GM12878 (cell line): ENCODE data around the gene JAG2. TPM values are rescaled to one million over a fixed set of nuclear protein-coding genes. Genes with fewer than 3 reads are reported as not detected.

Experiments used
- ATAC-seq: fragments of 200-7000 bp; cut with Tn5 transposase; 3 replicates; pipeline ENCODE4 v1.9.1; 2020; ENCODE audit warnings: mild to moderate bottlenecking, moderate library complexity
- BruUV-seq: library from RNA; stranded (reverse); fragments of 400-500 nt; replicated peaks from 2 replicates; lab custom pipeline; 2021; lab: Mats Ljungman, UMichigan
- CTCF ChIA-PET: fragments of 300-600 bp; sonication (Branson Sonifier 250); formaldehyde crosslinking; extraction: SDS; loops from one replicate; lab custom pipeline; 2021; ENCODE audit warnings: inconsistent platforms; lab: Yijun Ruan, JAX
- POLR2A ChIA-PET: fragments of 350-600 bp; formaldehyde crosslinking; extraction: SDS; loops from one replicate; lab custom pipeline; 2021; ENCODE audit warnings: inconsistent platforms; lab: Charles Lee
- RAD21 ChIA-PET: fragments of 300-600 bp; sonication (Branson Sonifier 250); formaldehyde crosslinking; loops from one replicate; lab custom pipeline; 2023; ENCODE audit warnings: antibody characterized with exemption; ENCODE audit not compliant: unreplicated experiment; lab: Charles Lee
- SMC1A ChIA-PET: fragments of 300-600 bp; sonication (Branson Sonifier 250); formaldehyde crosslinking; loops from one replicate; lab custom pipeline; 2023; ENCODE audit not compliant: unreplicated experiment, uncharacterized antibody; lab: Charles Lee
- DNase-seq: peaks from one replicate; pipeline ENCODE4 v3.0.0-alpha.2; 2011; ENCODE audit warnings: low read depth, low spot score
- FAIRE-seq: peaks from 3 replicates; lab custom pipeline; 2011; peaks lifted over from hg19 to GRCh38; lab: Jason Lieb, UNC
- H2AFZ ChIP-seq: 2 replicates; pipeline ENCODE4 v1.6.0; 2011; ENCODE audit warnings: low read depth, low read length, control low read depth; ENCODE audit not compliant: control insufficient read depth
- H3K27ac ChIP-seq: 2 replicates; pipeline ENCODE4 v1.5.1; 2011; ENCODE audit warnings: control low read depth; ENCODE audit not compliant: control insufficient read depth, insufficient read depth
- H3K27me3 ChIP-seq, 2 experiments: replicated peaks in 1 of 2; 2 replicates each; pipeline versions ENCODE4 v1.6.0 to v1.6.1; 2011; ENCODE audit warnings: low read length in 1 of 2; ENCODE audit not compliant: control insufficient read depth in 2 of 2, insufficient read depth in 2 of 2
- H3K36me3 ChIP-seq, 2 experiments: 2 replicates each; pipeline ENCODE4 v1.5.1; 2011; ENCODE audit warnings: low read length in 1 of 2; ENCODE audit not compliant: control insufficient read depth in 2 of 2, insufficient read depth in 2 of 2
- H3K4me1 ChIP-seq: 2 replicates; pipeline ENCODE4 v1.6.1; 2011; ENCODE audit warnings: mild to moderate bottlenecking, low read length, moderate library complexity, mixed read lengths; ENCODE audit not compliant: control insufficient read depth, insufficient read depth
- H3K4me2 ChIP-seq: 2 replicates; pipeline ENCODE4 v1.6.0; 2011; ENCODE audit warnings: control low read depth; ENCODE audit not compliant: control insufficient read depth, insufficient read depth
- H3K4me3 ChIP-seq: fragments of 200-600 bp; sonication (generic); 2 replicates; pipeline ENCODE4 v1.5.1; 2016
- H3K79me2 ChIP-seq: 2 replicates; pipeline ENCODE4 v1.6.0; 2011; ENCODE audit warnings: low read length; ENCODE audit not compliant: control insufficient read depth, insufficient read depth
- H3K9ac ChIP-seq: 2 replicates; pipeline ENCODE4 v1.8.0; 2011; ENCODE audit warnings: low read length, control low read depth, mixed read lengths; ENCODE audit not compliant: control insufficient read depth, insufficient read depth
- H3K9me3 ChIP-seq: replicated peaks from 3 replicates; pipeline ENCODE4 v1.5.1; 2011; ENCODE audit warnings: mild to moderate bottlenecking, low read length; ENCODE audit not compliant: control insufficient read depth, insufficient read depth
- H4K20me1 ChIP-seq: 2 replicates; pipeline ENCODE4 v1.6.0; 2011; ENCODE audit not compliant: control insufficient read depth, insufficient read depth
- POLR2A ChIP-seq: IDR thresholded peaks from 2 replicates; pipeline ENCODE4 v1.6.1; 2011; ENCODE audit warnings: low read depth, mild to moderate bottlenecking, low read length
- SIN3A ChIP-seq: IDR thresholded peaks from 2 replicates; pipeline ENCODE4 v1.6.1; 2012; ENCODE audit warnings: low read depth, low read length, improper control_type of control experiment
- YY1 ChIP-seq: IDR thresholded peaks from 2 replicates; pipeline ENCODE4 v1.6.1; 2011; ENCODE audit warnings: low read depth, mild to moderate bottlenecking, low read length
- WGBS: methylation state at CpG from one replicate; pipeline ENCODE4 v1.1.6; 2016; ENCODE audit warnings: low lambda C conversion rate; ENCODE audit not compliant: insufficient replicate concordance, insufficient coverage; ENCODE audit errors: missing lambda C conversion rate; 5-methylcytosine and 5-hydroxymethylcytosine counted together
- in situ Hi-C: fragments of 300-500 bp; cut with MboI; formaldehyde crosslinking; loops from 9 replicates; pipeline ENCODE4 v1.14.3; 2018; ENCODE audit warnings: mixed read lengths
- intact Hi-C: fragments of 100-400 bp; cut with micrococcal nuclease; formaldehyde crosslinking; loops from one replicate; pipeline ENCODE4 v1.14.2; 2022; ENCODE audit not compliant: unreplicated experiment
- polyA plus RNA-seq, 11 experiments: library from polyadenylated mRNA; depleted of rRNA in 4 of 11; unstranded in 6 of 11; stranded (reverse) in 5 of 11; fragments of >200 nt; fragmentation: Nextera tagmentation in 4 of 11; fragmentation: Illumina TruSeq in 1 of 11; extraction: Ambion mirVana in 4 of 11; extraction: Trizol in 1 of 11; gene quantifications; 1 replicate in 1 of 11; 2 replicates in 10 of 11; pipeline versions ENCODE4 v1.2.1 to v1.2.3, GENCODE V29; 2011 to 2016; ENCODE audit warnings: inconsistent platforms in 2 of 11, missing spikeins in 2 of 11, low read depth in 1 of 11
- total RNA-seq, 4 experiments: library from RNA; depleted of rRNA in 3 of 4; stranded (reverse); fragments of >200 nt in 3 of 4; fragmentation: Illumina TruSeq in 1 of 4; extraction: Trizol in 1 of 4; gene quantifications; 2 replicates each; pipeline versions ENCODE4 v1.2.1 to v1.2.3, GENCODE V29; 2013 to 2021

Gene JAG2
- total and polyA plus RNA-seq, 10 of the 15 experiments (the other 5 are each of a cell fraction or from before 2014, with no cell fraction given), result 0.04 to 0.14 (median 0.06) TPM; not detected in 5

DNA sequence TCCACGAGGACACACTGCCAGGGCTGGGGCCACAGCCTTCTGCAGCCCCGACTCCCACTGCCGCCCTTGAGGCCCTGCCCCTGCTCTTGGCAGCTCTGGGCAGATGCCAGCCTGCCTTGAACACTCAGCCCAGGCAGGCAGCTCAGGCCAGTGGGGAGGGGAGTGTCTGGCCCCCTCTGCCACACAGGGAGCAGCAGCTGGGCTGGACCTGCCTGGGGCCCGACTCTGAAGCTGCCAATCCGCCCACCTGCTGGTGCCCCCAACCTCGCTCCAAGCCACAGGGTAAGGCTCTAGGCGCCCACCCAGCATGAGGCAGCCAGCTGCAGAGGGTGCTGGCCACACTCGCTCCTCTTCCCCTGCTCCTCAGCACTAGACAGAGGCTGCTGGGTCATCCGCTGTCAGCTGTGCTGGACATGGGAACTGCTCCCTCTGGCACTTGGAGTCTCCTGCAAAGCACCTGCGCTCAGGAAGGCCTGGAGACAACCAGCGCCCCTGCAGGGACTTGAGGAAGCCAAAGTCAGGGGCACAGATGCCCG, 37.2 kb upstream of the JAG2 start:
- Histone ChIP-seq H3K27me3 (no peaks in the 10 kb centered on the region), H3K27ac (no peak overlapping the region), H3K79me2 (no peaks in the 10 kb centered on the region), H4K20me1 (no peaks in the 10 kb centered on the region), H3K4me1 (peaks cover 7% of the 10 kb centered on the region), H3K9me3 (no peaks in the 10 kb centered on the region), H3K4me2 (no peak overlapping the region), H3K36me3 (peaks cover 0 to 7% of the 10 kb centered on the region in 2 experiments; a peak in 2 of 4 replicates), H3K9ac (no peak overlapping the region), H3K4me3 (no peak overlapping the region), H2AFZ (no peak overlapping the region)
- CTCF ChIA-PET, result interaction anchor here (0.5 kb wide), 1 partner anchor 92 kb away, joined by 3 read pairs; no protein-coding TSS in a partner anchor
- in situ Hi-C loops (no loop called here), intact Hi-C loops (no loop called here)
- FAIRE-seq (no peak), ATAC-seq (no peak), DNase-seq (no peak)
- BruUV-seq, result no TSS peak
- 28% methylated on average over 11 of the region's 12 CpGs for WGBS
- POLR2A ChIA-PET, result no interaction called here
- TF ChIP-seq POLR2A (peak; percentile 29; the same call in 1 of the 2 replicates), SIN3A (no peak)
- RAD21 ChIA-PET, result no interaction called here
- SMC1A ChIA-PET, result no interaction called here

DNA sequence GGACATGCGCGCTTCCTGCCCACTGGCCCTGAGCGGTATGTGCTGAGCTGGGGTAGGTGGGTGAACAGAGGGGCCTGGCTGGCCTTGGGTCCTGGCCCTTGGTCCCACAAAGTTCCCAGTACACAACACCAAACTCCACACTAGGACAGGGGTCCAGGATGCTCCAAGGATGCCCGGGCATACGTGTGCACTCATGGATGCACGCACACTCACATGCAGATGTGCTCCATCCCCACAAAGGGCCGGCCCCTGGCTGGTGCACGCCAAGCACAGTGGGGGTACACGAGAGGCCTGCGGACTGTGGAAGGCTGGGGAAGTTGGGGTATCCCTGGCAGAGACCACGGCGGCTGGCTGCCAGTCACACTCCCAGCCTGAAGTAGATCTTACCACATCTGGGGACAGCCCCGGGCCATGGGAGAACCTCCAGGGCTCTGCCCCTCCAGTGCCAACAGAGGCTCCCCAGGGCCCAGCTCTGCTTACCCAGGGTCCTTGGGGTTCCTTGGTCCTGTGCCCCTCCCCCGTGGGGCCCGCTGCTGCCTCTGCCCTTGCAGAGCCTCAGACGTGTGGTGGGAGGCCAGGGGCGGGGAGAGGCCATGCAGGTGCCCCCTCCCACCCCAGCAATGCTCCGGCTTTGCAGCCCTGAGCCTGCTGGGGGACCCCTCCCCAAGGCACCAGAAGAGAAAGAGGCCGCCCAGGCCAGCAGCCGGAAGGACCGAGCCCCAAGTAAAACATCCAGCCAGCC, 36.5 kb upstream of the JAG2 start:
- intact Hi-C loops, result loop anchor here (5.0 kb wide), 2 partner anchors 113 to 322 kb away; partner anchors contain the start of gene TMEM121
- H3K9me3 ChIP-seq, result no peaks in the 10 kb centered on the region
- FAIRE-seq, result no peak

More for the DNA sequence above, 36.5 kb upstream of the JAG2 start:
- ChIA-PET CTCF (interaction anchor here (2.4 kb wide), 1 partner anchor 147 kb away, joined by 12 read pairs; no protein-coding TSS in a partner anchor), POLR2A (interaction anchor here (0.5 kb wide), 1 partner anchor 314 kb away, joined by 5 read pairs; no protein-coding TSS in a partner anchor), SMC1A (no interaction called here), RAD21 (no interaction called here)
- in situ Hi-C loops, result loop anchor here (5.0 kb wide), 1 partner anchor 147 kb away; no protein-coding TSS in a partner anchor
- TF ChIP-seq YY1, result no peak
- peak; percentile 1; the same call in 1 of the 2 replicates for TF ChIP-seq POLR2A
- no TSS peak for BruUV-seq
- no peak overlapping the region for H3K4me2 ChIP-seq
- DNase-seq, result no peak
- peak; percentile 5; the same call in 1 of the 3 replicates for ATAC-seq
- 26% methylated on average over 21 of the region's 21 CpGs for WGBS
- peaks cover 0 to 6% of the 10 kb centered on the region in 2 experiments; a peak in 2 of 4 replicates for H3K36me3 ChIP-seq
- H2AFZ ChIP-seq, result no peak overlapping the region
- H3K4me3 ChIP-seq, result no peak overlapping the region
- H3K9ac ChIP-seq, result no peak overlapping the region
- no peak overlapping the region for H3K27ac ChIP-seq
- peaks cover 7% of the 10 kb centered on the region for H3K4me1 ChIP-seq
- no peaks in the 10 kb centered on the region for H3K27me3 ChIP-seq
- H4K20me1 ChIP-seq, result no peaks in the 10 kb centered on the region
- H3K79me2 ChIP-seq, result no peaks in the 10 kb centered on the region
